Measurements from ENCODE around the gene VSTM5.

- TF ChIP-seq CTCF (IDR thresholded peaks at IDR 0.05; ENCODE audit: low read length) (no peak), EZH2 (IDR thresholded peaks at IDR 0.05; ENCODE audit: borderline replicate concordance, low read length) (no peak)
Measured at GRCh38 chr11:93819966-93820695, 30.3 kb downstream of the VSTM5 start.
